GM21526 (cell line): ENCODE measurements around the gene OTOGL.
A peak's percentile ranks its signal among the peaks of the same experiment; 100 is the strongest.

Experiments
- ATAC-seq: cut with Tn5 transposase; IDR thresholded peaks from one replicate; pipeline ENCODE4 v1.9.1; 2021; ENCODE audit warnings: moderate library complexity; ENCODE audit not compliant: unreplicated experiment, low FRiP score

The OTOGL gene

GRCh38 chr12:80176706-80177105 is 77.4 kb downstream of the OTOGL start:
- ATAC-seq = no peak

DNA sequence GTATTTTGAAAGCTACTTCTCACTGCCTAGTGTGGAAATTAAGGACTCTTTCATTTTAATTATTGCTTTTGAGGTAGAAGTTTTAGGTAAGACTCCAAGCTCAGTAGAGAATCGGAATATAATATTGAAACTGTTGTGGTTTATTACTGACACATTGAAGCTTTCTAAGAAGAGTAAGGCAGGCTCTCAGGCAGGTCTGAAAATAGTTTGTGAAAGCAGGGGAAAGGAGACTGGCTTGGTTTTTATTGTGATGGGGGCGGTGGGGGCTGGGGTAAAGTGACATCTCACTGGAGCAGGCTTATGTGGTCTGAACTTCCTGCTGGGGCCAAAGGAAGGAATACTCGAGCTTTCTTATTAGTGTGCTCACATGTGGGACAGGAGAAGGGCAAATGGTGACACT is 79.5 kb downstream of the OTOGL start:
- ATAC-seq = peak; percentile 96

DNA sequence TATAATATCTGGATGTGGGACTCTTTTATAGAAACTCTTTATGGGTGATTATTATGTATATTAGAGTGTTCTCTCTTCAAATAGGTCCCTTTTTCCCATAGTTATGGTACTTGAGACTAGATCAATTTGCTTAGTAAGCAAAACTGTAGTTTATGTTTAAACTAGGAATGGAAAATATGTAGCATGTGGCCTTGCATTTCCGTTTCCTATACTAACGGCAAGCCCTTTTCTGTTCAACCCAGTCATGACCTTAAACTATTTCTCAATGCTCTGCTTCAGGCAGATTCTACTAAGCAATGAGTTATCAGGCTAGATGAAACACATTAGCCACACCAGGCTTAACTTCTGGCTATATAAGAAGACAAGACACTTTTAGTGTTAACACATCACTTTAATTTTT is 84.6 kb downstream of the OTOGL start:
- no peak for ATAC-seq

DNA sequence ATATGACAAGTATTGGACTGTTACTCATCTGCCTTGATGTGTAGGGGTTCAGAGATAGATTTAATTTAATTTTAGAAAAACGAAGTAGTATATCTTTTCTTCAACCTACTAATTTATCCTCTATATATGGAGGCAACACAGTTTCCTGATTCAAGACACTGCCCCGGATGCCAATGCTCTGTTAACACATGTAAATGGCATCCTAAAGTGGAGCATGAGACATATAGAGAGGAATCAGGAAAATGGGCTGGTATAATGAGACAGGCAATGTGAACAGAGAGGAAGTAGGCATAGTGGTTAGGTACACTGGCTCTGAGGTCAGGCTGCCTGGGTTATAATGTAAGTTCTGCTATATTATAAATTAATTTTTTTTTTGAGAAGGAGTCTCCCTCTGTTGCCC is 85.6 kb downstream of the OTOGL start:
- ATAC-seq = no peak

DNA sequence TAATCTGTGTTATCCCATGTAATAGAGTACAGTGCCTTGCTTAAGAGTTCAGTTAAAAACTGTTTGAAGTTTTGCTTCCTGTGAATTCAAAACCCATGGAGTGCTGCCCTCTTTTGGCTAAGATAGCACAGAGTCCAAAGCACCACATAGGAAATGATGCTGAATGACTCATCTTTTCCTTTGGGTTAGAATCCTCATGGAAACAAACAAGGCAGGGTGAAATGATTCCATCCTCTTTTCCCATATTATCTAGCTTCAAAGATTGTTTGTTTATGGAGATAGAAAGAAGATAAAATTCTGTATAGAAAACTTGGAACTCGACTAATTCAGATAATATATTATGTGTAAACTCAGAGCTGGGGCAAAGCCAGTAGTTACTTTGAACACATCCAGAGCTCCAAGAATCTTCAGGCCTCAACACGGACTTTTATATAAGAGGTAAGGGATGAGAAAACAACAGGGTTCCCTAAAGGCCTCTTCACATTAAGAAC is 87.4 kb downstream of the OTOGL start:
- peak; percentile 74 for ATAC-seq

GRCh38 chr12:80187660-80188090 is 88.3 kb downstream of the OTOGL start:
- no peak for ATAC-seq

DNA sequence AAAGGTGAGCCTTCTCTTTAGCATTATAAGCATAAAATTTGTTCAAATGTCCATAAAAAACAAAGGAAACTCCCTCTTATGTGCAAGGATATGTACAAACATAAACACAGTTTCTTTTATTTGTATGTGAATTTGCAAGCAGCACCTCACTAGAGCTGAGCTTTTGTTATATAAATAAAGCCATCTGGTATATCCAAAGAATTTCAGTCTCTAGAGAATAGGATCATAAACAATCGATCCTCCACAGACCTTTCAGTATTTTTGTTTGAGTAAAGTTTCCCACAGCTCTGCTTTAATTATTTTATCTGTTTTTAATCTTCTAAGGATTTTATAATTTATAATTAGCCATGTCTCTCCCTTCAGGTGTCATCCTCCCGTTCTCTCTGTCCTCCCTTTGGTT is 89.2 kb downstream of the OTOGL start:
- no peak for ATAC-seq

DNA sequence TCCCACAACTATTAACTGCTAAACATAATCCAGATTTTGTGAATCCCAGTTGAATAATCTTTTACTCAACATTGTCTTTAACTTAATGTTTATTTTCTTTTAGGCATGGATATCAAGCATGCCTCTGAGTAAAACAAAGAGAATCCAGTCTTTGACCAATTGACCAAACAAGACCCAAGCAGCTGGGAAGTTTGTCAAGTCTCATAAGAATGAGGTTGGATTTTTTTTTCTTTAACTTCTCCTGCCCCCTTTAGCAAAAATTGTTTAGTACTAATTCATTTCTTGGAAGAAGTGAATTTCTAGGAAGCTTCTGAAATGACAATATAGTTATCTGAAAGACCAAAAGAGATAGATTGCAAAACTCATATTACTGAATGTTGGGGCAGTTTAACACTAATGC is 89.9 kb downstream of the OTOGL start:
- ATAC-seq = no peak

GRCh38 chr12:80190001-80190400 is 90.7 kb downstream of the OTOGL start:
- no peak for ATAC-seq

DNA sequence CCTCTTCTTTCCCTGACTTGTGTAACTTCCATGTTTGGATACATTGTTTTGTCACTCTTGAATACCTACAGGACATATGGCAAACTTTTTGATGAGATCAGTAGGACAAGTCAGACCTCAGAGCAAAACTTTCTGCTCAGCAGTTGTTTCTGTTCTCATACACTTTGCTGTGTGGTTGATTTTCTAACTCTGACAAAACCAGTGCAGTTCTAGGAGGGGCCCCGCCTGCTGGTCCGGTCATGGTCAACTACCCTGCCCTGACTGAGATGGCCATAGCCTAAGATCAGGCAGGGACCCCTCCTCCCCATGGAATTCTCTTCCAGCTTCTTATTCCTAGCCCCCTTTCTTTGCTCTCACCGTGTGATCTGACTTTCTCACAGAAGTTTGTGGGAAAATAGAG is 92.8 kb downstream of the OTOGL start:
- no peak for ATAC-seq

- ATAC-seq = no peak
These were observed 94.5 kb downstream of the OTOGL start for GRCh38 chr12:80193865-80194264.

- ATAC-seq = peak; percentile 79
These were observed 95.9 kb downstream of the OTOGL start for GRCh38 chr12:80195074-80195726.

DNA sequence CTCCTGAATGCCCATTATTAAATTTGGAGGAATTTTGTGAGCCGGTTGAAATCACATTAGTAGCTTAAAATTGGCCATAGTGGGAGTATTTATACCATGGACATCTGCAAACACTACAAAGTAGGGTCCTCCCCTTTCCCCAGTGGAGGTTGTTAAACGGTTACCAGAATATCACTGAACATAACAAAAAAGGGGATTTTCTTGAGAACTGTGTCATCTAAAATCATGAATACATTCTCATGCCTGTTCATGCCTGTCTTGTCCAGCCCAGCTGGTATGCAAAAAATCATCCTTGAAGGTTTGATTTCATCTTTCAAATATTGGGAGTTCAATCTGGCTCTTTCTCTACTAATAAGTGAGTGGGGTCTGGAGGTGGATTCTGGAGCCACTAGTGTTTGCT is 96.4 kb downstream of the OTOGL start:
- no peak for ATAC-seq

- no peak for ATAC-seq
These were observed 97.1 kb downstream of the OTOGL start for GRCh38 chr12:80196419-80196818.

DNA sequence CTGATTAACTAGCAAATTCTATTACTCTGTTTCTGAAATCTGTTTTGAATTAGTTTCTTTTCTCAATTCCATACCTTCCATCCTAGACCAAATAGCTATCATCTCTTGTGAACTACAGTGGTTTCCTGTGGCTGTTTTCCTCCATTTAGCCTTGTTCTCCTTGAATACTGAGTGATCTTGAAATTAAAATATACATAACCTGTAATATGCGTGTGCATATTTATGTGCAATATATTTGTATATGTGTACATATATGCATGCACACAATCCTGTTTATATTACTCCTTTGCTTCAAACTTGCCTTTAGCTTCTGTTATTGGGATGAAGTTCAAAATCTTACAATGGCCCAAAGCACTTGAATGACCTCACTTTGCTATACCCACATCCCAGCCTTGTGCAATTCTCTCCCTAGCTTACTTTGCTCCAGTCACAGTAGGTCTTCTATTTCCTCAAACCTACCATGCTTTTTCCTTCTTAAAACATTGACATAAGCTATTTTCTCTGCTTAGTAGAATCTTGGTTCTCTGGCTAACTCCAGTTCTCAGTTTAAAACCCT is 99.5 kb downstream of the OTOGL start:
- no peak for ATAC-seq

DNA sequence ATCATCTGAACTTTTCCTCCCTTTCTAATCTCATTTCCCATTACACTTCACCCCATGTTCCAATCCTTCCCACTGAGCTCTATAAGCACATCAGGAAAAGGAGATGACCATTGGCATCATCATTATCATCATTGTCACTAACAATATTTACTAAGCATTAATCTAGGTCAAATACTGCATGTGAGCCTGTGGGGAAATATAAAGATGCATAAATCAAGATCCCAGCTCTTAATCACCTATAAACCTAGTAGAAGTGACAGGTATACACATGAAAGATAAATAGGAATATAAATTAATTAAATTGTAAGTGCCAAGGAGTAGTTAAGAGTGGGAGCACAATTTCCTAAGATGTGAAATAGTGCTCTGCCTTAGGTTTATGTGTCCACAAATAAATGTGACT is 100.6 kb downstream of the OTOGL start:
- ATAC-seq = no peak

- ATAC-seq = no peak
These were observed 101.1 kb downstream of the OTOGL start for GRCh38 chr12:80200414-80200813.

DNA sequence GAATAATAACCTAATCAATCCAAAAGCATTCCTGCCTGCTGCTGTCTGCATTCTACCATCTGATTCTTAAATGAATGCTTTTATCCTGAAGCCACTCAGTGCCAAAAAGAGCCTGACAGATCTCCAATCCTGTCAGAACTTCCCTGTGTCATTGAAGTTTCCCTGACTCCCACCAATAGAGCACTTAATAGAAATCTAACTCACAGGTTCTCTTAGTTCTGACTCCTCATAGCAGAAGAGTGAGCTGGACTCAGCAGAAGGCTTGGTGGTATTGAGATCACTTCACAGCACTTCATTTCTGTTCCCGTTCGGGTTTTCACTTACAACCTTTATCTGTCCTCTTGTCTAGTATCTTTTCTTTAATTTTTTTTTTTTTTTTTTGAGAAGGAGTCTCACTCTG is 102.6 kb downstream of the OTOGL start:
- no peak for ATAC-seq

- ATAC-seq = no peak
These were observed 106.6 kb downstream of the OTOGL start for GRCh38 chr12:80205960-80206359.

GRCh38 chr12:80208071-80208470 is 108.7 kb downstream of the OTOGL start:
- no peak for ATAC-seq

GRCh38 chr12:80211671-80212070 is 112.3 kb downstream of the OTOGL start:
- no peak for ATAC-seq

DNA sequence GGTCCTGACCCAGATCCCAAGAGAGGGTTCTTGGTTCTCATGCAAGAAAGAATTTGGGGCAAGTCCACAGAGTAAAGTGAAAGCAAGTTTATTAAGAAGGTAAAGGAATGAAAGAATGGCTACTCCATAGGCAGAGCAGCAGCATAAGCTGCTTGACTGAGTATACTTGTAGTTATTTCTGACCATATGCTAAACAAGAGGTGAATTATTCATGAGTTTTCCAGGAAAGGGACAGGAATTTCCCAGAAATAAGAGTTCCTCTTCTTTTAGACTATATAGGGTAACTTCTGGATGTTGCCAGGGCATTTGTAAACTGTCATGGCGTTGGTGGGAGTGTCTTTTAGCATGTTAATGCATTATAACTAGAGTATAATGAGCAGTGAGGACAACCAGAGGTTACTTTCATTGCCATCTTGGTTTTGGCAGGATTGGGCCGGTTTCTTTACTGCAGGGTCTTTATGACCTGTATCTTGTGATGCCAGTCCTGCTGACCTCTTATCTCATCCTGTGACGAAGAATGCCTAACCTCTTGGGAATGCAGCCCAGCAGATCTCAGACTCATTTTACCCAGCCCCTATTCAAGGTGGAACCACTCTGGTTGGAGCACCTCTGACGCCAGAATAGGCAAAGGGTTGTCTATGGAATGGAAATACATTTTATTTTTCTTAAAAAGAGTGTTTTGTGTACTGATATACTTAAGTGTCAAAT is 113.8 kb downstream of the OTOGL start:
- no peak for ATAC-seq
